ENCODE results near the gene CUL4B.

DNA sequence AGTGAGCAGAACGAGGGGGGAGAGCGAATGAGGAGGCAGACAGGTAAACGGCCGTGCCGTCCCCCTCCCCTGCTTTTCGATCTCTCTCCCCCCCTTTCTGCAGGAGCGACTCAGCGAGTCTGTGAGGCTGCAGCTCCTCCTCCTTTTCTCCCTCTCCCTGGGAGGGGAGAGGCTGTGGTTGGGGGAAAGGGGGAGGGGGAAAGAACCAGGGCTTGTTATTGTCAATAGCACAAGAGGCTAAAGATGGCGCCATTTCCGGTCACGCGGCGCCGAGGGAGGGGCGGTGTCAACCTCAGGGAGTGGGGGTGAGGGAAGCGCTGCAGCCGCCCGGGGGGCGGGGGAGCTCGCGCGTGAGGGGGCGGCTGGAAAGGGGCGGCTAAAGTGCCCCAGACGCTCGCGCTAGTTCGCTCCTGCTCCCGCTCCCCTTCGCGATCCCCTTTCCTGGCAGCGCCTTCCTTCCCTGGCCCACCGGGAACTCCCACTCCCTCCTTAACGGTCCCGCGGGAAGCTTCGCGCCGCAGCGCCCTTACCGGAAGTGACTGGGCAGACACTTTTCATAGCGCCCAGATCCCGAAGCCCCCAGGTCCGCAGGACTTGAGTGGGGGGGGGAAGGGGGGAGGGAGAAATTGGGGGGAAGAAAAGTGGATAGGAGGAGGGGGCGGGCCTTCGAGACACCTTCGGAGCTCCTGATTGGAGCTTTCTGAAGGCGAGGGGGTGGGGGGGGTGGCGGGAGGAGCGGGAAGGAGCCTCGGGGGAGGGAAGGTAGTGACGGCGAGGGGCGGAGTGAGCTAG is at the start of gene CUL4B:
- TF ChIP-seq, protein P1, sequence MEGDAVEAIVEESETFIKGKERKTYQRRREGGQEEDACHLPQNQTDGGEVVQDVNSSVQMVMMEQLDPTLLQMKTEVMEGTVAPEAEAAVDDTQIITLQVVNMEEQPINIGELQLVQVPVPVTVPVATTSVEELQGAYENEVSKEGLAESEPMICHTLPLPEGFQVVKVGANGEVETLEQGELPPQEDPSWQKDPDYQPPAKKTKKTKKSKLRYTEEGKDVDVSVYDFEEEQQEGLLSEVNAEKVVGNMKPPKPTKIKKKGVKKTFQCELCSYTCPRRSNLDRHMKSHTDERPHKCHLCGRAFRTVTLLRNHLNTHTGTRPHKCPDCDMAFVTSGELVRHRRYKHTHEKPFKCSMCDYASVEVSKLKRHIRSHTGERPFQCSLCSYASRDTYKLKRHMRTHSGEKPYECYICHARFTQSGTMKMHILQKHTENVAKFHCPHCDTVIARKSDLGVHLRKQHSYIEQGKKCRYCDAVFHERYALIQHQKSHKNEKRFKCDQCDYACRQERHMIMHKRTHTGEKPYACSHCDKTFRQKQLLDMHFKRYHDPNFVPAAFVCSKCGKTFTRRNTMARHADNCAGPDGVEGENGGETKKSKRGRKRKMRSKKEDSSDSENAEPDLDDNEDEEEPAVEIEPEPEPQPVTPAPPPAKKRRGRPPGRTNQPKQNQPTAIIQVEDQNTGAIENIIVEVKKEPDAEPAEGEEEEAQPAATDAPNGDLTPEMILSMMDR (IDR thresholded peaks at IDR 0.05), result no peak
- TF ChIP-seq POLR2AphosphoS5 (IDR thresholded peaks at IDR 0.05; ENCODE audit: low read depth, low read length), result peak; percentile 94
